WTC11 (cell line): ENCODE measurements around the gene RAI1. TPM values are rescaled to one million over a fixed set of nuclear protein-coding genes. Genes with fewer than 3 reads are reported as not detected.

Source experiments
- ATAC-seq: fragments of 200-7000 bp; cut with Tn5 transposase; 2 replicates; pipeline ENCODE4 v1.10.0; 2021; ENCODE audit warnings: mild to moderate bottlenecking, moderate library complexity
- CTCF ChIA-PET: fragments of 300-600 bp; sonication (Branson Sonifier 250); formaldehyde crosslinking; loops from one replicate; lab custom pipeline; 2021; ENCODE audit warnings: antibody characterized with exemption; lab: Charles Lee
- POLR2A ChIA-PET: fragments of 350-600 bp; sonication (Branson Sonifier 250); formaldehyde crosslinking; loops from one replicate; lab custom pipeline; 2021; ENCODE audit warnings: antibody characterized with exemption; lab: Charles Lee
- DNase-seq: peaks from one replicate; pipeline ENCODE4 v3.0.0; 2021; ENCODE audit warnings: low spot score
- H3K27ac Mint-ChIP-seq: 2 replicates; pipeline ENCODE4 v1.8.0; 2021; ENCODE audit warnings: mixed read lengths
- H3K27me3 Mint-ChIP-seq: 2 replicates; pipeline ENCODE4 v1.8.0; 2021; ENCODE audit warnings: low read depth, mild to moderate bottlenecking, moderate library complexity, mixed read lengths
- H3K36me3 Mint-ChIP-seq: 2 replicates; pipeline ENCODE4 v1.8.0; 2021; ENCODE audit warnings: mixed read lengths
- H3K4me1 Mint-ChIP-seq: 2 replicates; pipeline ENCODE4 v1.8.0; 2022; ENCODE audit warnings: mixed read lengths
- H3K4me3 Mint-ChIP-seq: 2 replicates; pipeline ENCODE4 v1.8.0; 2021; ENCODE audit warnings: mild to moderate bottlenecking, moderate library complexity, mixed read lengths
- H3K9me3 Mint-ChIP-seq: 2 replicates; pipeline ENCODE4 v1.8.0; 2021; ENCODE audit warnings: mixed read lengths
- NFATC4 ChIP-seq: fragments of 250-450 bp; sonication (Bioruptor Pico); IDR thresholded peaks from 2 replicates; pipeline ENCODE4 v1.9.0; 2021; ENCODE audit warnings: mild to moderate bottlenecking
- PRRX2 ChIP-seq: fragments of 250-450 bp; sonication (Bioruptor Pico); IDR thresholded peaks from 2 replicates; pipeline ENCODE4 v1.8.0; 2021; ENCODE audit warnings: mild to moderate bottlenecking
- ZNF423 ChIP-seq: fragments of 250-450 bp; sonication (Bioruptor Pico); IDR thresholded peaks from 2 replicates; pipeline ENCODE4 v2.1.2; 2022; ENCODE audit warnings: mild to moderate bottlenecking, moderate library complexity
- total RNA-seq: library from RNA; stranded (reverse); gene quantifications from 3 replicates; pipeline ENCODE4 v1.2.3, GENCODE V29; 2021
- TF ChIP-seq, protein P1 (sequence below): sonication (generic); formaldehyde crosslinking; IDR thresholded peaks from 2 replicates; pipeline ENCODE4 v1.8.0; 2022; ENCODE audit warnings: missing genetic modification reagents
- TF ChIP-seq, protein P2 (sequence below): fragments of 250-450 bp; sonication (Bioruptor Pico); IDR thresholded peaks from 2 replicates; pipeline ENCODE4 v2.1.2; 2022; ENCODE audit warnings: mild to moderate bottlenecking, moderate library complexity
- TF ChIP-seq, protein P3 (sequence below): sonication (generic); formaldehyde crosslinking; IDR thresholded peaks from 2 replicates; pipeline ENCODE4 v1.8.1; 2023; ENCODE audit warnings: mild to moderate bottlenecking, moderate library complexity, missing genetic modification reagents
- TF ChIP-seq, protein P4 (sequence below): sonication (generic); formaldehyde crosslinking; IDR thresholded peaks from 2 replicates; pipeline ENCODE4 v1.8.1; 2023; ENCODE audit warnings: mild to moderate bottlenecking, missing genetic modification reagents, moderate library complexity
- TF ChIP-seq, protein P5 (sequence below): fragments of 250-450 bp; sonication (Bioruptor Pico); IDR thresholded peaks from 2 replicates; pipeline ENCODE4 v1.9.0; 2021; ENCODE audit warnings: mild to moderate bottlenecking

Gene RAI1
- total RNA-seq, 1 experiment from 2014 or later, result 12.7 TPM

DNA sequence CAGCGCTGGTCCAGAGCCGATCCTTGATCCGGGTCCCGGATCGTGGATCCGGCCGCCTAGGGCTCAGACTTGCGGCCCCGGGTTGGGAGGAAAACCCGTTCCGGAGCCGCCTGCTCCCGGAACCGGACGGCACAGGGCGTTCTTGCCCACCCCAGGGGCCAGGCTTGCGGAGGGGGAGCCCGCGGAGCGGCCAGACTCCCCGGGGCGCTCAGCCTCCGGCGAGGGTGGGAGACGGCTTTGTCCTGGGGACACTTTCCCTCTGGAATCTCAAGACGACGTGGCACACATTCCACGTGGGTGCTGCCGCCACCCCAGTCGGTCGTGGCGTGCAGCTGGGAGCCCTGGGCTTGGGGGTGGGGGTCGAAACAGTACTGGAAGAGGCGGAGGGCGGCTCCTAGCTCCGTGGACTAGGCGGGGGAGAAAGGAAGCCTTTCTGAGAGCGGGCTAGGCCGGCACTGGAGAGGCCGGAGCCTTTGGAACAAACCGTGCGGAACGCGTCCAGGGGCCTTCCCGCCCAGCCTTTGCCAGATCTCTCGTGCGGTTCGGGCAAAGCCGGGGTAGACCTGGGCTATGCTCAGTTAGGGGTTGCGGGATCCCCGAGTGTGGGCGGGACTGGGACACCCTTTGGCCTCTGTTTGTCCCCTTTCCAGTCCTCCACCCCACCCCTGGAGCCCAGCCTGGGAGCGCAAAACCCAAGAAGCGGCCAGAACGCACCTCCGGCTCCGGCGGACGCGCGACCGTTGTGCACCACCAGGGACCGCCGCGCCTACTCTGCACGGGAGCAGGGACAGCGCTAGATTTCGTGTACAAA, 129.0 kb downstream of the RAI1 start (continued):
- peak; percentile 99 for TF ChIP-seq ZNF423
- TF ChIP-seq, protein P1, sequence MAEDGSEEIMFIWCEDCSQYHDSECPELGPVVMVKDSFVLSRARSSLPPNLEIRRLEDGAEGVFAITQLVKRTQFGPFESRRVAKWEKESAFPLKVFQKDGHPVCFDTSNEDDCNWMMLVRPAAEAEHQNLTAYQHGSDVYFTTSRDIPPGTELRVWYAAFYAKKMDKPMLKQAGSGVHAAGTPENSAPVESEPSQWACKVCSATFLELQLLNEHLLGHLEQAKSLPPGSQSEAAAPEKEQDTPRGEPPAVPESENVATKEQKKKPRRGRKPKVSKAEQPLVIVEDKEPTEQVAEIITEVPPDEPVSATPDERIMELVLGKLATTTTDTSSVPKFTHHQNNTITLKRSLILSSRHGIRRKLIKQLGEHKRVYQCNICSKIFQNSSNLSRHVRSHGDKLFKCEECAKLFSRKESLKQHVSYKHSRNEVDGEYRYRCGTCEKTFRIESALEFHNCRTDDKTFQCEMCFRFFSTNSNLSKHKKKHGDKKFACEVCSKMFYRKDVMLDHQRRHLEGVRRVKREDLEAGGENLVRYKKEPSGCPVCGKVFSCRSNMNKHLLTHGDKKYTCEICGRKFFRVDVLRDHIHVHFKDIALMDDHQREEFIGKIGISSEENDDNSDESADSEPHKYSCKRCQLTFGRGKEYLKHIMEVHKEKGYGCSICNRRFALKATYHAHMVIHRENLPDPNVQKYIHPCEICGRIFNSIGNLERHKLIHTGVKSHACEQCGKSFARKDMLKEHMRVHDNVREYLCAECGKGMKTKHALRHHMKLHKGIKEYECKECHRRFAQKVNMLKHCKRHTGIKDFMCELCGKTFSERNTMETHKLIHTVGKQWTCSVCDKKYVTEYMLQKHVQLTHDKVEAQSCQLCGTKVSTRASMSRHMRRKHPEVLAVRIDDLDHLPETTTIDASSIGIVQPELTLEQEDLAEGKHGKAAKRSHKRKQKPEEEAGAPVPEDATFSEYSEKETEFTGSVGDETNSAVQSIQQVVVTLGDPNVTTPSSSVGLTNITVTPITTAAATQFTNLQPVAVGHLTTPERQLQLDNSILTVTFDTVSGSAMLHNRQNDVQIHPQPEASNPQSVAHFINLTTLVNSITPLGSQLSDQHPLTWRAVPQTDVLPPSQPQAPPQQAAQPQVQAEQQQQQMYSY (CRISPR knock-in tag), result peak; percentile 100
- peak; percentile 33; the same call in 1 of the 2 replicates for TF ChIP-seq PRRX2 (CRISPR knock-in tag)
- TF ChIP-seq, protein P2, sequence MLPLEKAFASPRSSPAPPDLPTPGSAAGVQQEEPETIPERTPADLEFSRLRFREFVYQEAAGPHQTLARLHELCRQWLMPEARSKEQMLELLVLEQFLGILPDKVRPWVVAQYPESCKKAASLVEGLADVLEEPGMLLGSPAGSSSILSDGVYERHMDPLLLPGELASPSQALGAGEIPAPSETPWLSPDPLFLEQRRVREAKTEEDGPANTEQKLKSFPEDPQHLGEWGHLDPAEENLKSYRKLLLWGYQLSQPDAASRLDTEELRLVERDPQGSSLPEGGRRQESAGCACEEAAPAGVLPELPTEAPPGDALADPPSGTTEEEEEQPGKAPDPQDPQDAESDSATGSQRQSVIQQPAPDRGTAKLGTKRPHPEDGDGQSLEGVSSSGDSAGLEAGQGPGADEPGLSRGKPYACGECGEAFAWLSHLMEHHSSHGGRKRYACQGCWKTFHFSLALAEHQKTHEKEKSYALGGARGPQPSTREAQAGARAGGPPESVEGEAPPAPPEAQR (CRISPR knock-in tag), result 0 out of 2 replicates have a peak, but pooled peaks have one; percentile 52
- TF ChIP-seq, protein P3, sequence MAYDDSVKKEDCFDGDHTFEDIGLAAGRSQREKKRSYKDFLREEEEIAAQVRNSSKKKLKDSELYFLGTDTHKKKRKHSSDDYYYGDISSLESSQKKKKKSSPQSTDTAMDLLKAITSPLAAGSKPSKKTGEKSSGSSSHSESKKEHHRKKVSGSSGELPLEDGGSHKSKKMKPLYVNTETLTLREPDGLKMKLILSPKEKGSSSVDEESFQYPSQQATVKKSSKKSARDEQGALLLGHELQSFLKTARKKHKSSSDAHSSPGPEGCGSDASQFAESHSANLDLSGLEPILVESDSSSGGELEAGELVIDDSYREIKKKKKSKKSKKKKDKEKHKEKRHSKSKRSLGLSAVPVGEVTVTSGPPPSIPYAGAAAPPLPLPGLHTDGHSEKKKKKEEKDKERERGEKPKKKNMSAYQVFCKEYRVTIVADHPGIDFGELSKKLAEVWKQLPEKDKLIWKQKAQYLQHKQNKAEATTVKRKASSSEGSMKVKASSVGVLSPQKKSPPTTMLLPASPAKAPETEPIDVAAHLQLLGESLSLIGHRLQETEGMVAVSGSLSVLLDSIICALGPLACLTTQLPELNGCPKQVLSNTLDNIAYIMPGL (CRISPR knock-in tag), result peak; percentile 68
- TF ChIP-seq, protein P4, sequence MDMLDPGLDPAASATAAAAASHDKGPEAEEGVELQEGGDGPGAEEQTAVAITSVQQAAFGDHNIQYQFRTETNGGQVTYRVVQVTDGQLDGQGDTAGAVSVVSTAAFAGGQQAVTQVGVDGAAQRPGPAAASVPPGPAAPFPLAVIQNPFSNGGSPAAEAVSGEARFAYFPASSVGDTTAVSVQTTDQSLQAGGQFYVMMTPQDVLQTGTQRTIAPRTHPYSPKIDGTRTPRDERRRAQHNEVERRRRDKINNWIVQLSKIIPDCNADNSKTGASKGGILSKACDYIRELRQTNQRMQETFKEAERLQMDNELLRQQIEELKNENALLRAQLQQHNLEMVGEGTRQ (CRISPR knock-in tag), result peak; percentile 34; the same call in 1 of the 2 replicates
- TF ChIP-seq, all 79 proteins: peak for 11

DNA sequence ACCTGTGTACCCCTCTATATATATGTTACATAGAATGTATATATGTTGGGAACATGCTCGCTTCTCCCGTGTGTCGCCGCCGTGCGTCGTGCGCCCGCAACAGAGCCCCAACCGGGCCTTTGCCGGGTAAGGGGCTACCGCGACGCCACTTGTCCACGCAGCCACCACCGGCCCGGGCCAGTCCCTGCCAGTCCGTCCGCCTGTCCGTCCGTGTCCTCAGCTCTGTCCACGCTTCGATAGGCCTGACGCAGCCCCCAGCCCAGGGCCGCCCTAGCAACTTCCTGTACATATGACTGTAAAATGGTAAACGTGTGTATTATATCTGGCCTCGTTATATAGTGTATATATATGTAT, 129.6 kb downstream of the RAI1 start:
- POLR2A ChIA-PET, result interaction anchor here (0.7 to 3.6 kb wide), 3 partner anchors 13 to 514 kb away, joined by 5 to 34 read pairs (median 5); partner anchors contain the start of gene SREBF1
- no peak for ATAC-seq
- CTCF ChIA-PET, result interaction anchor here (0.6 to 4.7 kb wide), 25 partner anchors 10 to 131 kb away, joined by 3 to 60 read pairs (median 11); partner anchors contain the start of gene SREBF1
- Mint-ChIP-seq H3K36me3 (peaks cover 13% of the 10 kb centered on the region), H3K27me3 (peaks cover 16% of the 10 kb centered on the region), H3K27ac (no peak overlapping the region), H3K4me3 (peak overlapping the region; percentile 66), H3K9me3 (no peaks in the 10 kb centered on the region), H3K4me1 (peaks cover 22% of the 10 kb centered on the region)
- TF ChIP-seq, protein P5, sequence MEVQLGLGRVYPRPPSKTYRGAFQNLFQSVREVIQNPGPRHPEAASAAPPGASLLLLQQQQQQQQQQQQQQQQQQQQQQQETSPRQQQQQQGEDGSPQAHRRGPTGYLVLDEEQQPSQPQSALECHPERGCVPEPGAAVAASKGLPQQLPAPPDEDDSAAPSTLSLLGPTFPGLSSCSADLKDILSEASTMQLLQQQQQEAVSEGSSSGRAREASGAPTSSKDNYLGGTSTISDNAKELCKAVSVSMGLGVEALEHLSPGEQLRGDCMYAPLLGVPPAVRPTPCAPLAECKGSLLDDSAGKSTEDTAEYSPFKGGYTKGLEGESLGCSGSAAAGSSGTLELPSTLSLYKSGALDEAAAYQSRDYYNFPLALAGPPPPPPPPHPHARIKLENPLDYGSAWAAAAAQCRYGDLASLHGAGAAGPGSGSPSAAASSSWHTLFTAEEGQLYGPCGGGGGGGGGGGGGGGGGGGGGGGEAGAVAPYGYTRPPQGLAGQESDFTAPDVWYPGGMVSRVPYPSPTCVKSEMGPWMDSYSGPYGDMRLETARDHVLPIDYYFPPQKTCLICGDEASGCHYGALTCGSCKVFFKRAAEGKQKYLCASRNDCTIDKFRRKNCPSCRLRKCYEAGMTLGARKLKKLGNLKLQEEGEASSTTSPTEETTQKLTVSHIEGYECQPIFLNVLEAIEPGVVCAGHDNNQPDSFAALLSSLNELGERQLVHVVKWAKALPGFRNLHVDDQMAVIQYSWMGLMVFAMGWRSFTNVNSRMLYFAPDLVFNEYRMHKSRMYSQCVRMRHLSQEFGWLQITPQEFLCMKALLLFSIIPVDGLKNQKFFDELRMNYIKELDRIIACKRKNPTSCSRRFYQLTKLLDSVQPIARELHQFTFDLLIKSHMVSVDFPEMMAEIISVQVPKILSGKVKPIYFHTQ (CRISPR knock-in tag), result no peak
- 0 out of 2 replicates have a peak, but pooled peaks have one; percentile 42 for TF ChIP-seq NFATC4 (CRISPR knock-in tag)
- no peak for DNase-seq
